Mesenchymal stem cell (in vitro differentiated cells and primary cell): ENCODE data around the gene STUM.

Source experiments
- DNase-seq: peaks from one replicate; pipeline ENCODE4 v3.0.0-alpha.2; 2013
- H2AFZ ChIP-seq: one replicate; pipeline ENCODE4 v1.6.1; 2013; ENCODE audit warnings: low read depth, mild to moderate bottlenecking, control low read depth, inconsistent platforms, low read length, moderate library complexity
- H2AK5ac ChIP-seq: 2 replicates; pipeline ENCODE4 v1.6.1; 2013; ENCODE audit warnings: low read length, moderate library complexity, mild to moderate bottlenecking, inconsistent platforms; ENCODE audit not compliant: severe bottlenecking
- H2BK120ac ChIP-seq: one replicate; pipeline ENCODE4 v1.6.1; 2013; ENCODE audit warnings: low read depth, mild to moderate bottlenecking, inconsistent platforms, low read length, moderate library complexity
- H2BK12ac ChIP-seq, 2 experiments: one replicate each; pipeline ENCODE4 v1.6.1; 2013; ENCODE audit warnings: inconsistent platforms in 2 of 2, low read length in 2 of 2, mild to moderate bottlenecking in 2 of 2, moderate library complexity in 2 of 2, control low read depth in 1 of 2
- H2BK15ac ChIP-seq: one replicate; pipeline ENCODE4 v1.6.1; 2013; ENCODE audit warnings: mild to moderate bottlenecking, low read depth, inconsistent platforms; ENCODE audit not compliant: poor library complexity, severe bottlenecking
- H2BK5ac ChIP-seq: 2 replicates; pipeline ENCODE4 v1.6.1; 2013; ENCODE audit warnings: low read depth, mild to moderate bottlenecking, low read length, control low read depth, inconsistent platforms; ENCODE audit not compliant: poor library complexity, severe bottlenecking
- H3K14ac ChIP-seq, 2 experiments: one replicate each; pipeline ENCODE4 v1.6.1; 2013; ENCODE audit warnings: inconsistent platforms in 2 of 2, low read length in 2 of 2, control low read depth in 1 of 2, mild to moderate bottlenecking in 1 of 2, moderate library complexity in 1 of 2
- H3K18ac ChIP-seq, 2 experiments: one replicate each; pipeline ENCODE4 v1.6.1; 2013; ENCODE audit warnings: inconsistent platforms in 2 of 2, low read length in 2 of 2, control low read depth in 1 of 2, low read depth in 1 of 2, mild to moderate bottlenecking in 1 of 2
- H3K23ac ChIP-seq, 2 experiments: one replicate each; pipeline ENCODE4 v1.6.1; 2013; ENCODE audit warnings: inconsistent platforms in 2 of 2, low read length in 2 of 2, mild to moderate bottlenecking in 2 of 2, moderate library complexity in 2 of 2, control low read depth in 1 of 2
- H3K27ac ChIP-seq: 2 replicates; pipeline ENCODE4 v1.5.1; 2013; ENCODE audit warnings: mild to moderate bottlenecking, moderate library complexity, low read length, control low read depth, inconsistent platforms; ENCODE audit not compliant: poor library complexity, severe bottlenecking
- H3K27me3 ChIP-seq, 2 experiments: 2 replicates each; pipeline versions ENCODE4 v1.6.1 to v1.7.0; 2013; ENCODE audit warnings: low read length in 2 of 2, mild to moderate bottlenecking in 2 of 2, moderate library complexity in 2 of 2, control low read depth in 1 of 2, inconsistent platforms in 1 of 2; ENCODE audit not compliant: control insufficient read depth in 1 of 2, insufficient read depth in 1 of 2
- H3K36me3 ChIP-seq, 2 experiments: 2 replicates each; pipeline versions ENCODE4 v1.6.1 to v1.7.0; 2013; ENCODE audit warnings: low read length in 2 of 2, control low read depth in 1 of 2, inconsistent platforms in 1 of 2, low read depth in 1 of 2, mild to moderate bottlenecking in 1 of 2; ENCODE audit not compliant: insufficient read depth in 2 of 2, control insufficient read depth in 1 of 2
- H3K4ac ChIP-seq, 2 experiments: one replicate each; pipeline ENCODE4 v1.6.1; 2013; ENCODE audit warnings: inconsistent platforms in 2 of 2, low read length in 2 of 2, mild to moderate bottlenecking in 2 of 2, moderate library complexity in 2 of 2, control low read depth in 1 of 2, low read depth in 1 of 2
- H3K4me1 ChIP-seq: 2 replicates; pipeline ENCODE4 v1.6.1; 2013; ENCODE audit warnings: low read depth, low read length, control low read depth; ENCODE audit not compliant: control insufficient read depth, insufficient read depth
- H3K4me2 ChIP-seq: 2 replicates; pipeline ENCODE4 v1.6.1; 2013; ENCODE audit warnings: low read length, mild to moderate bottlenecking, inconsistent platforms; ENCODE audit not compliant: poor library complexity, severe bottlenecking
- H3K4me3 ChIP-seq, 2 experiments: 2 replicates each; pipeline versions ENCODE4 v1.5.1 to v1.7.0; 2013; ENCODE audit warnings: low read length in 2 of 2, mild to moderate bottlenecking in 2 of 2, control low read depth in 1 of 2, low read depth in 1 of 2; ENCODE audit not compliant: insufficient read depth in 1 of 2
- H3K79me1 ChIP-seq: replicated peaks from 2 replicates; pipeline ENCODE4 v1.6.1; 2013; ENCODE audit warnings: mild to moderate bottlenecking, control low read depth, low read length, inconsistent platforms; ENCODE audit not compliant: poor library complexity, severe bottlenecking
- H3K9ac ChIP-seq: 2 replicates; pipeline ENCODE4 v1.7.0; 2013; ENCODE audit warnings: mild to moderate bottlenecking, low read length, moderate library complexity
- H3K9me3 ChIP-seq: 2 replicates; pipeline ENCODE4 v1.7.0; 2013; ENCODE audit warnings: mild to moderate bottlenecking, low read length; ENCODE audit not compliant: control insufficient read depth
- H4K8ac ChIP-seq: one replicate; pipeline ENCODE4 v1.6.1; 2013; ENCODE audit warnings: inconsistent platforms, mild to moderate bottlenecking, low read length, moderate library complexity
- H4K91ac ChIP-seq: one replicate; pipeline ENCODE4 v1.6.1; 2013; ENCODE audit warnings: mild to moderate bottlenecking, low read length, inconsistent platforms
- WGBS: methylation state at CpG from one replicate; pipeline ENCODE4 v1.1.7; 2013; ENCODE audit warnings: mixed read lengths; 5-methylcytosine and 5-hydroxymethylcytosine counted together

STUM gene

DNA sequence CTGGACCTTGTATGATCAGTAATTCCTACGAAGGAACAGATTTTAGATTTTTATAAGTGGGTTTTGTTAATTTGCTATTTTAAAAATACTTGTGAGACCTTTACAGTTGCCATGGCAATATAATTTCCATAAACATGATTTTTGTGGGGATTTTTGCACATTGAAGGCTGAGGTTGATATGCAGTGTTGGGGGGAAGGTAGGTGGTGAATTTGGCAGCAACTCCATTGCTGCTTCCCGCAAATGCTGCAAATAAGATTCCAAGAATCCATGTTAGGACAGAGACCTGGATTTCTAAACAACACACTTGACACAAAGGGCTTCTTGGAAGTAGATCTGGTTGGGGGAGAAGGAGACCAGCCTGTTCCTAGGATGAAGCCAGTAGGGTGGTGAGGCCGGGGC, 18.2 kb downstream of the STUM start:
- Histone ChIP-seq H3K4me3 (no peak overlapping the region), H2AK5ac (no peak overlapping the region), H3K4me1 (no peaks in the 10 kb centered on the region), H3K27me3 (peaks cover 47 to 54% of the 10 kb centered on the region in 2 experiments), H4K8ac (no peak overlapping the region), H3K14ac (no peak overlapping the region), H2BK12ac (no peak overlapping the region), H2BK5ac (no peak overlapping the region), H3K27ac (no peak overlapping the region), H2AFZ (no peak overlapping the region), H3K9ac (no peak overlapping the region), H2BK120ac (no peak overlapping the region), H3K36me3 (no peaks in the 10 kb centered on the region), H4K91ac (no peak overlapping the region), H3K9me3 (no peaks in the 10 kb centered on the region), H2BK15ac (no peak overlapping the region), H3K4ac (no peak overlapping the region), H3K23ac (no peak overlapping the region), H3K4me2 (no peak overlapping the region), H3K18ac (no peak overlapping the region), H3K79me1 (no peaks in the 10 kb centered on the region)
- WGBS: 60% methylated on average over 1 of the region's 3 CpGs
- DNase-seq: no peak

DNA sequence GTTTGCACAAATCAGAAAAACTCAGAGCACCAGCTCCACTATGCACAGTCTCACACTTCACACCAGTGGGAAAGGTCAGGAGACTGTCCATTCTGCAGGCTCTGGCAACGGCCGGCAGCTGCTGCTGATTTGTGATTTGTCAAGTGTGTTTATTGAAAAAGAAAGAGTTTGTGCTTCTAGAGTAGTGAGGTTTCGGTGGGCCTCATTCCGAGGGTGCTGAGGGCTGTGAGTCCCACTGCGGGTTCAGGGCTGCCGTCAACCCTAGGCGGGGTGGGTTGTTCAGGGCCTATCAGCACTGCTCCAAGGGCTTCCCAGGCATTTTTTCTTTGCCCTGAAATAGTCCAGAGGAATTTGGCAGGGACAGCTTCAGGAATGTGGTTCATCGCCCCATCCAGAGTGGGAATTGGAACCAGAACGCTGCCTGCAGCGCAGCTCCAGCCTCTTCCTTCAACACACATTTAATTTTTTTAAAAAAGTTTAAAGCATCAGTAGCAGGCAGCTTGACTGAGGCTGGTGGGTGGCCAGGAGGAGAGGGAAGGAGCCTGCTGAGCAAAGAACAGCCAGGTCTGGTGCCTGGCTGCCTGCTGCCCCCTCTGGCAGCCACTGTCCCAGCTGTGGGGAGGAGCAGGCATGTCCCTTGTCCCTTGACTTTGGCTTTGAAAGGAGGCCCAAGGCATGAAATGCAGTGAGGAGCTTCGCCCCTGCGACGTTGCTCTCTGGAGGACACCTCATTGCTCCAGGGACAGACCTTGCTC, 19.7 kb downstream of the STUM start:
- Histone ChIP-seq H3K18ac (no peak overlapping the region), H2AK5ac (no peak overlapping the region), H4K8ac (no peak overlapping the region), H2BK5ac (no peak overlapping the region), H3K27ac (no peak overlapping the region), H2AFZ (no peak overlapping the region), H4K91ac (no peak overlapping the region), H3K27me3 (peaks cover 46 to 62% of the 10 kb centered on the region in 2 experiments), H3K79me1 (no peaks in the 10 kb centered on the region), H2BK12ac (no peak overlapping the region), H3K36me3 (no peaks in the 10 kb centered on the region), H3K4me2 (no peak overlapping the region), H3K9ac (no peak overlapping the region), H2BK120ac (no peak overlapping the region), H3K14ac (no peak overlapping the region), H3K4ac (no peak overlapping the region), H3K23ac (no peak overlapping the region), H3K4me3 (no peak overlapping the region), H3K9me3 (no peaks in the 10 kb centered on the region), H3K4me1 (no peaks in the 10 kb centered on the region), H2BK15ac (no peak overlapping the region)
- 46% methylated on average over 11 of the region's 13 CpGs for WGBS
- DNase-seq: no peak

DNA sequence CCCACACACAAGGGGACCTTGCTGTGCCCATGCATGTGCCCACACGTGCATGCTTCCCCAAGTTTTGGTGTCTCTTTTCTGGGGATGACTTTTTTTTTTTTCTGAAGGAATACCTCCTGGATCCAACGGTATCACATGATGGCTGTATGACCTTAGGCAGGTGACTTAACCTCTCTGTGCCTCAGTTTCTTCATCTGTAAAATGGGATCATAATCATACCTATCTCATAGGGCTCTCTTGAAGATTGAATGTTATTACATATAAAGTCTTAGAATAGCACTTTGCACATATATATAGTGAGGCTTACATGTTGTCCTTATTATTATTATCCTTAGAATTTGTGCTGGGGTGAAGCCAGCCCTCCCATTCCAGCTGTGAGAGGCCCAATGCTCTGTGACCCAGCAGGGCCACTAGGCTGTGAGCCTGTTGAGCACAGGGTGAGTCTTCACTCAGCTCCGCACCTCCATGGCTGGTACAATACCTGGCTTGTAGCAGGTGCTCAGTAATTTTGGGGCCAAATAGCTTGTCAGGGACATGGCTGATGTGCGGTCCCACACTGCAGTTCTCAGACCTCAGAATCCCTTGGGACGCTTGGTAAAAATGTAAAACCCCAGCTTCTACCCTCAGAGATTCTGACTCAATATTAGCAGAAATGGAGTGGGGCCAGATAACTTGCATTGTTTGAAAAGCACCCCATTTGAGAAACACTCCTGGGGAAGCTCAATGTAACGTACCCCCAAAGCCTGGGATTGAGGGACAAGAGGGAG, 20.6 kb downstream of the STUM start:
- no peak overlapping the region for H4K8ac ChIP-seq
- H3K4me3 ChIP-seq: no peak overlapping the region
- H3K9ac ChIP-seq: no peak overlapping the region
- no peak overlapping the region for H2AFZ ChIP-seq
- H3K36me3 ChIP-seq: no peaks in the 10 kb centered on the region
- no peaks in the 10 kb centered on the region for H3K9me3 ChIP-seq
- no peak overlapping the region for H2BK120ac ChIP-seq
- peaks cover 46 to 62% of the 10 kb centered on the region in 2 experiments for H3K27me3 ChIP-seq
- H3K18ac ChIP-seq: no peak overlapping the region
- WGBS: 81% methylated on average over 4 of the region's 6 CpGs
- no peak overlapping the region for H3K4ac ChIP-seq
- H3K79me1 ChIP-seq: no peaks in the 10 kb centered on the region
- no peak overlapping the region for H3K14ac ChIP-seq
- no peak for DNase-seq
- H3K4me1 ChIP-seq: no peaks in the 10 kb centered on the region
- H2BK5ac ChIP-seq: no peak overlapping the region
- H3K23ac ChIP-seq: no peak overlapping the region
- H3K27ac ChIP-seq: no peak overlapping the region
- no peak overlapping the region for H4K91ac ChIP-seq
- no peak overlapping the region for H2AK5ac ChIP-seq
- H2BK12ac ChIP-seq: no peak overlapping the region
- no peak overlapping the region for H3K4me2 ChIP-seq
- no peak overlapping the region for H2BK15ac ChIP-seq

DNA sequence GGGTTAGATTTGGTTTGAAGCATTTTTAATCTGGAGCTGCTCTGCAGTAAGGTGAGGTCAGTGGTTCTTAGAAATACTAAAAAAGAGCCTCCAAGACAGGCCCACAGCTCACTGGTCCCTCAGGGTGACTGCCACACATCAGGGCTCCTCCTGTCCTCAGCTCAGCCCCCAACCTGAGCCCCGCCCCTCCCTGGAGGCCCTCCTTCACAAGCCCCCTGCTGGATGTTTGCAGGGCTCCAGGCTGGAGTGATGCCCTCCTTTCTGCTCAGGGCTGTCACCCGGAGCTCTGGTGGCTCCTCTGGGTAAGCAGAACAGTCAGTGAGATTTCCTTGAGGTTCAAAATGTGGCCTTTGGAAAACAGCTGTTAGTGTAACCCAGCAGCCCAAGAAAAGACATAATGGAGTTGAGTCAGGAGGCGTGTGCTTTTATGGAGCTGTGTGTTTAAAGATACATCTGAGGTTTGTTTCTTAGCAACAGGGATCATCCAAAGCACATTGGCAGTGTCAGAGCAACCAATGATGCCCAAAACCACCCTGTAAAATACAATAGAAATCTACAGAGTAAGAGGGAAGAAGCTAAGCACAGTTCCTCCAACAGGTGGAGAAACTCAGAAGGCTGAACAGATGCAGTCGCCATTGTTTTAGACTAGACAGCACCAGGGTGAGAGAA, 21.4 kb downstream of the STUM start:
- Histone ChIP-seq H3K79me1 (no peaks in the 10 kb centered on the region), H3K4me2 (no peak overlapping the region), H2BK5ac (no peak overlapping the region), H2BK12ac (no peak overlapping the region), H4K8ac (no peak overlapping the region), H3K4me1 (no peaks in the 10 kb centered on the region), H3K27ac (no peak overlapping the region), H3K36me3 (no peaks in the 10 kb centered on the region), H3K23ac (no peak overlapping the region), H2AFZ (no peak overlapping the region), H3K18ac (no peak overlapping the region), H2AK5ac (no peak overlapping the region), H2BK15ac (no peak overlapping the region), H4K91ac (no peak overlapping the region), H3K9ac (no peak overlapping the region), H3K14ac (no peak overlapping the region), H2BK120ac (no peak overlapping the region), H3K4ac (no peak overlapping the region), H3K4me3 (no peak overlapping the region), H3K9me3 (no peaks in the 10 kb centered on the region), H3K27me3 (peaks cover 44 to 56% of the 10 kb centered on the region in 2 experiments)
- peak; percentile 25 for DNase-seq
- whole genome bisulfite sequencing: 45% methylated on average over 4 of the region's 4 CpGs
